Activated T-cell treated with anti-CD3 and anti-CD28 coated beads, Interleukin-2, amount 50 U/mL, for 72 hours (primary cell): ENCODE results near the gene SELENON. TPM values are rescaled to one million over a fixed set of nuclear protein-coding genes. Genes with fewer than 3 reads are reported as not detected.
A peak's percentile ranks its signal among the peaks of the same experiment; 100 is the strongest.

Experiments used
- ATAC-seq, 2 donors: fragments of 150-1000 bp; cut with Tn5 transposase; replicated peaks in 1 of 2; 2 replicates each; pipeline ENCODE4 v1.10.0; 2021; ENCODE audit warnings: moderate library complexity in 2 of 2, mild to moderate bottlenecking in 1 of 2
- DNase-seq, 2 donors: peaks; one replicate each; pipeline ENCODE4 v3.0.0; 2021 to 2022; ENCODE audit warnings: mixed read lengths in 1 of 2
- H3K27ac Mint-ChIP-seq: one replicate; pipeline ENCODE4 v1.8.0; 2022; ENCODE audit warnings: mild to moderate bottlenecking, moderate library complexity, mixed read lengths
- H3K27me3 Mint-ChIP-seq: one replicate; pipeline ENCODE4 v1.8.0; 2022; ENCODE audit warnings: low read depth, mixed read lengths
- H3K36me3 Mint-ChIP-seq, 2 donors: one replicate each; pipeline ENCODE4 v1.8.0; 2022; ENCODE audit warnings: mixed read lengths in 2 of 2, mild to moderate bottlenecking in 1 of 2; ENCODE audit not compliant: insufficient read depth in 2 of 2
- H3K4me1 Mint-ChIP-seq: one replicate; pipeline ENCODE4 v1.8.0; 2022; ENCODE audit warnings: low read depth, mixed read lengths
- H3K4me3 Mint-ChIP-seq, 2 donors: one replicate each; pipeline ENCODE4 v1.8.0; 2022; ENCODE audit warnings: mild to moderate bottlenecking in 2 of 2, mixed read lengths in 2 of 2, moderate library complexity in 2 of 2
- H3K9me3 Mint-ChIP-seq, 2 donors: one replicate each; pipeline ENCODE4 v1.8.0; 2022; ENCODE audit warnings: mixed read lengths in 2 of 2
- total RNA-seq, 2 donors: library from RNA; stranded (reverse); gene quantifications; one replicate each; pipeline ENCODE4 v1.2.3, GENCODE V29; 2022

The SELENON gene
- total RNA-seq, 2 donors from 2014 or later = 29.5 to 31.1 TPM

- Mint-ChIP-seq H3K27me3 (no peaks in the 10 kb centered on the region), H3K27ac (no peak overlapping the region), H3K9me3 (no peaks in the 10 kb centered on the region), H3K4me1 (peaks cover 45% of the 10 kb centered on the region), H3K36me3 (no peaks in the 10 kb centered on the region), H3K4me3 (peak overlapping the region; percentile 7 to 12)
- DNase-seq = no peak
- no peak for ATAC-seq
Measured at GRCh38 chr1:25765136-25765922, 34.7 kb upstream of the SELENON start.

GRCh38 chr1:25765923-25766589 lies 33.9 kb upstream of the SELENON start:
- H3K27ac Mint-ChIP-seq = no peak overlapping the region
- DNase-seq (no peak), ATAC-seq (peak in 1 of 2 donors; percentile 8)
- H3K4me1 Mint-ChIP-seq = peaks cover 52% of the 10 kb centered on the region
- no peaks in the 10 kb centered on the region for H3K9me3 Mint-ChIP-seq
- H3K27me3 Mint-ChIP-seq = no peaks in the 10 kb centered on the region
- peak overlapping the region; percentile 5 to 18 for H3K4me3 Mint-ChIP-seq
- H3K36me3 Mint-ChIP-seq = no peaks in the 10 kb centered on the region

GRCh38 chr1:25766721-25767436 lies 33.1 kb upstream of the SELENON start:
- H3K9me3 Mint-ChIP-seq = no peaks in the 10 kb centered on the region
- H3K27me3 Mint-ChIP-seq = no peaks in the 10 kb centered on the region
- H3K4me1 Mint-ChIP-seq = peaks cover 61% of the 10 kb centered on the region
- H3K36me3 Mint-ChIP-seq = no peaks in the 10 kb centered on the region
- DNase-seq = no peak
- peak overlapping the region in 1 of 2 donors; percentile 18 for H3K4me3 Mint-ChIP-seq
- no peak overlapping the region for H3K27ac Mint-ChIP-seq
- ATAC-seq = no peak

GRCh38 chr1:25767437-25767770 lies 32.6 kb upstream of the SELENON start:
- no peaks in the 10 kb centered on the region for H3K9me3 Mint-ChIP-seq
- peaks cover 64% of the 10 kb centered on the region for H3K4me1 Mint-ChIP-seq
- ATAC-seq (no peak), DNase-seq (no peak)
- no peak overlapping the region for H3K4me3 Mint-ChIP-seq
- no peaks in the 10 kb centered on the region for H3K27me3 Mint-ChIP-seq
- peak overlapping the region; percentile 38 for H3K27ac Mint-ChIP-seq
- H3K36me3 Mint-ChIP-seq = no peaks in the 10 kb centered on the region

- peaks cover 80% of the 10 kb centered on the region for H3K4me1 Mint-ChIP-seq
Measured at GRCh38 chr1:25768999-25769398, 31.0 kb upstream of the SELENON start.

GRCh38 chr1:25769625-25770383 lies 30.2 kb upstream of the SELENON start:
- peaks cover 7% of the 10 kb centered on the region for H3K27me3 Mint-ChIP-seq
- DNase-seq = no peak
- H3K36me3 Mint-ChIP-seq = peaks cover 0 to 2% of the 10 kb centered on the region in 2 donors
- peak overlapping the region in 1 of 2 donors; percentile 67 for H3K4me3 Mint-ChIP-seq
- no peak overlapping the region for H3K27ac Mint-ChIP-seq
- no peak for ATAC-seq
- H3K9me3 Mint-ChIP-seq = no peaks in the 10 kb centered on the region
- H3K4me1 Mint-ChIP-seq = peaks cover 88% of the 10 kb centered on the region

More at GRCh38 chr1:25768999-25769398, 31.0 kb upstream of the SELENON start:
- Mint-ChIP-seq H3K9me3 (no peaks in the 10 kb centered on the region), H3K27me3 (peaks cover 7% of the 10 kb centered on the region), H3K36me3 (peaks cover 0 to 2% of the 10 kb centered on the region in 2 donors), H3K27ac (no peak overlapping the region), H3K4me3 (no peak overlapping the region)
- no peak for ATAC-seq
- no peak for DNase-seq

GRCh38 chr1:25770541-25771220 lies 29.3 kb upstream of the SELENON start:
- Mint-ChIP-seq H3K36me3 (peaks cover 0 to 2% of the 10 kb centered on the region in 2 donors), H3K27ac (no peak overlapping the region), H3K4me3 (peak overlapping the region; percentile 67), H3K4me1 (peaks cover 91% of the 10 kb centered on the region), H3K9me3 (no peaks in the 10 kb centered on the region), H3K27me3 (peaks cover 7% of the 10 kb centered on the region)
- ATAC-seq (no peak), DNase-seq (no peak)

GRCh38 chr1:25771221-25772114 lies 28.5 kb upstream of the SELENON start:
- peak overlapping the region; percentile 67 for H3K4me3 Mint-ChIP-seq
- H3K4me1 Mint-ChIP-seq = peaks cover 87% of the 10 kb centered on the region
- peaks cover 7% of the 10 kb centered on the region for H3K27me3 Mint-ChIP-seq
- H3K27ac Mint-ChIP-seq = peak overlapping the region; percentile 32
- no peaks in the 10 kb centered on the region for H3K9me3 Mint-ChIP-seq
- peak; percentile 12 to 44 for DNase-seq
- ATAC-seq = peak; percentile 38 to 41
- peaks cover 0 to 2% of the 10 kb centered on the region in 2 donors for H3K36me3 Mint-ChIP-seq

- Mint-ChIP-seq H3K4me1 (peaks cover 81% of the 10 kb centered on the region), H3K9me3 (no peaks in the 10 kb centered on the region), H3K27me3 (peaks cover 7% of the 10 kb centered on the region), H3K36me3 (peaks cover 0 to 2% of the 10 kb centered on the region in 2 donors), H3K27ac (no peak overlapping the region), H3K4me3 (peak overlapping the region; percentile 67)
- DNase-seq (no peak), ATAC-seq (no peak)
Measured at GRCh38 chr1:25772164-25772563, 27.8 kb upstream of the SELENON start.

GRCh38 chr1:25772692-25773245 lies 27.2 kb upstream of the SELENON start:
- Mint-ChIP-seq H3K36me3 (peaks cover 0 to 2% of the 10 kb centered on the region in 2 donors), H3K4me3 (no peak overlapping the region), H3K27me3 (peaks cover 7% of the 10 kb centered on the region), H3K9me3 (no peaks in the 10 kb centered on the region), H3K27ac (no peak overlapping the region), H3K4me1 (peaks cover 81% of the 10 kb centered on the region)
- ATAC-seq = no peak
- DNase-seq = no peak

GRCh38 chr1:25773441-25774125 lies 26.4 kb upstream of the SELENON start:
- DNase-seq = no peak
- Mint-ChIP-seq H3K4me1 (peaks cover 80% of the 10 kb centered on the region), H3K27ac (no peak overlapping the region), H3K9me3 (no peaks in the 10 kb centered on the region), H3K36me3 (peaks cover 0 to 2% of the 10 kb centered on the region in 2 donors), H3K27me3 (peaks cover 7% of the 10 kb centered on the region), H3K4me3 (peak overlapping the region; percentile 59 to 74)
- ATAC-seq = no peak
